KMS-11 (cell line): ENCODE results near the gene UBQLN2.

Experiments used
- H2AFZ ChIP-seq: fragments of 200-600 bp; sonication (generic); 2 replicates; pipeline ENCODE4 v1.6.1; 2016; ENCODE audit warnings: antibody characterized with exemption, mixed run types, low read depth
- H3K27ac ChIP-seq: fragments of 200-600 bp; sonication (generic); 2 replicates; pipeline ENCODE4 v1.6.1; 2016; ENCODE audit warnings: mild to moderate bottlenecking, mixed run types
- H3K27me3 ChIP-seq: fragments of 200-600 bp; sonication (generic); 2 replicates; pipeline ENCODE4 v1.6.1; 2017; ENCODE audit warnings: mild to moderate bottlenecking, low read depth, mixed run types, moderate library complexity; ENCODE audit not compliant: insufficient read depth
- H3K36me3 ChIP-seq: fragments of 200-600 bp; sonication (generic); 2 replicates; pipeline ENCODE4 v1.6.1; 2017; ENCODE audit warnings: mild to moderate bottlenecking, mixed run types; ENCODE audit not compliant: insufficient read depth
- H3K4me1 ChIP-seq: fragments of 200-600 bp; sonication (generic); 2 replicates; pipeline ENCODE4 v1.6.1; 2016; ENCODE audit warnings: mild to moderate bottlenecking, low read depth, mixed run types; ENCODE audit not compliant: poor library complexity, severe bottlenecking
- H3K4me2 ChIP-seq: fragments of 200-600 bp; sonication (generic); 2 replicates; pipeline ENCODE4 v1.7.0; 2016; ENCODE audit warnings: mild to moderate bottlenecking, mixed run types
- H3K4me3 ChIP-seq: fragments of 200-600 bp; sonication (generic); IDR thresholded peaks from 2 replicates; pipeline ENCODE4 v1.6.1; 2017; ENCODE audit warnings: low read depth, low read length, mixed read lengths; ENCODE audit not compliant: insufficient read depth
- H3K79me2 ChIP-seq: fragments of 200-600 bp; sonication (generic); 2 replicates; pipeline ENCODE4 v1.6.1; 2016; ENCODE audit warnings: low read depth, mixed run types; ENCODE audit not compliant: insufficient read depth
- H3K9ac ChIP-seq: fragments of 200-600 bp; sonication (generic); 2 replicates; pipeline ENCODE4 v1.6.1; 2016; ENCODE audit warnings: mild to moderate bottlenecking, mixed run types
- H4K20me1 ChIP-seq: fragments of 200-600 bp; sonication (generic); 2 replicates; pipeline ENCODE4 v1.6.1; 2016; ENCODE audit warnings: mild to moderate bottlenecking, mixed run types; ENCODE audit not compliant: insufficient read depth
- TF ChIP-seq, protein P1 (sequence below): fragments of 200-600 bp; sonication (generic); conservative IDR thresholded peaks from 2 replicates; pipeline ENCODE4 v1.6.1; 2017; ENCODE audit warnings: low read depth, mild to moderate bottlenecking, antibody characterized with exemption, low read length, moderate library complexity, mixed read lengths

Gene UBQLN2

GRCh38 chrX:56550667-56551066 lies 12.8 kb upstream of the UBQLN2 start:
- Histone ChIP-seq H3K9ac (no peak overlapping the region), H3K4me3 (no peak overlapping the region), H3K79me2 (no peaks in the 10 kb centered on the region), H3K4me1 (no peaks in the 10 kb centered on the region), H3K36me3 (no peaks in the 10 kb centered on the region), H4K20me1 (no peaks in the 10 kb centered on the region), H3K27ac (no peak overlapping the region), H3K27me3 (no peaks in the 10 kb centered on the region), H3K4me2 (no peak overlapping the region), H2AFZ (no peak overlapping the region)
- TF ChIP-seq, protein P1, sequence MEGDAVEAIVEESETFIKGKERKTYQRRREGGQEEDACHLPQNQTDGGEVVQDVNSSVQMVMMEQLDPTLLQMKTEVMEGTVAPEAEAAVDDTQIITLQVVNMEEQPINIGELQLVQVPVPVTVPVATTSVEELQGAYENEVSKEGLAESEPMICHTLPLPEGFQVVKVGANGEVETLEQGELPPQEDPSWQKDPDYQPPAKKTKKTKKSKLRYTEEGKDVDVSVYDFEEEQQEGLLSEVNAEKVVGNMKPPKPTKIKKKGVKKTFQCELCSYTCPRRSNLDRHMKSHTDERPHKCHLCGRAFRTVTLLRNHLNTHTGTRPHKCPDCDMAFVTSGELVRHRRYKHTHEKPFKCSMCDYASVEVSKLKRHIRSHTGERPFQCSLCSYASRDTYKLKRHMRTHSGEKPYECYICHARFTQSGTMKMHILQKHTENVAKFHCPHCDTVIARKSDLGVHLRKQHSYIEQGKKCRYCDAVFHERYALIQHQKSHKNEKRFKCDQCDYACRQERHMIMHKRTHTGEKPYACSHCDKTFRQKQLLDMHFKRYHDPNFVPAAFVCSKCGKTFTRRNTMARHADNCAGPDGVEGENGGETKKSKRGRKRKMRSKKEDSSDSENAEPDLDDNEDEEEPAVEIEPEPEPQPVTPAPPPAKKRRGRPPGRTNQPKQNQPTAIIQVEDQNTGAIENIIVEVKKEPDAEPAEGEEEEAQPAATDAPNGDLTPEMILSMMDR: no peak

GRCh38 chrX:56554870-56555269 lies 8.6 kb upstream of the UBQLN2 start:
- Histone ChIP-seq H3K27ac (no peak overlapping the region), H3K36me3 (no peaks in the 10 kb centered on the region), H3K4me3 (no peak overlapping the region), H3K79me2 (no peaks in the 10 kb centered on the region), H2AFZ (no peak overlapping the region), H3K9ac (no peak overlapping the region), H3K27me3 (no peaks in the 10 kb centered on the region), H4K20me1 (no peaks in the 10 kb centered on the region), H3K4me2 (no peak overlapping the region), H3K4me1 (no peaks in the 10 kb centered on the region)
- TF ChIP-seq, protein P1: no peak

- Histone ChIP-seq H3K27me3 (no peaks in the 10 kb centered on the region), H3K79me2 (no peaks in the 10 kb centered on the region), H2AFZ (no peak overlapping the region), H3K9ac (no peak overlapping the region), H4K20me1 (no peaks in the 10 kb centered on the region), H3K27ac (no peak overlapping the region), H3K4me3 (no peak overlapping the region), H3K36me3 (no peaks in the 10 kb centered on the region), H3K4me2 (no peak overlapping the region), H3K4me1 (peaks cover 6% of the 10 kb centered on the region)
- TF ChIP-seq, protein P1: no peak
These were observed 6.0 kb upstream of the UBQLN2 start for GRCh38 chrX:56557376-56557929.

DNA sequence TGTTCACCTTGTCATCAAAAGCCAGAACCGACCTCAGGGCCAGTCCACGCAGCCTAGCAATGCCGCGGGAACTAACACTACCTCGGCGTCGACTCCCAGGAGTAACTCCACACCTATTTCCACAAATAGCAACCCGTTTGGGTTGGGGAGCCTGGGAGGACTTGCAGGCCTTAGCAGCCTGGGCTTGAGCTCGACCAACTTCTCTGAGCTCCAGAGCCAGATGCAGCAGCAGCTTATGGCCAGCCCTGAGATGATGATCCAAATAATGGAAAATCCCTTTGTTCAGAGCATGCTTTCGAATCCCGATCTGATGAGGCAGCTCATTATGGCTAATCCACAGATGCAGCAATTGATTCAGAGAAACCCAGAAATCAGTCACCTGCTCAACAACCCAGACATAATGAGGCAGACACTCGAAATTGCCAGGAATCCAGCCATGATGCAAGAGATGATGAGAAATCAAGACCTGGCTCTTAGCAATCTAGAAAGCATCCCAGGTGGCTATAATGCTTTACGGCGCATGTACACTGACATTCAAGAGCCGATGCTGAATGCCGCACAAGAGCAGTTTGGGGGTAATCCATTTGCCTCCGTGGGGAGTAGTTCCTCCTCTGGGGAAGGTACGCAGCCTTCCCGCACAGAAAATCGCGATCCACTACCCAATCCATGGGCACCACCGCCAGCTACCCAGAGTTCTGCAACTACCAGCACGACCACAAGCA lies 898 bp downstream of the UBQLN2 start:
- no peaks in the 10 kb centered on the region for H3K27me3 ChIP-seq
- no peak overlapping the region for H3K4me3 ChIP-seq
- peak overlapping the region; percentile 98 for H3K9ac ChIP-seq
- H4K20me1 ChIP-seq: peaks cover 4% of the 10 kb centered on the region; the same call in 1 of the 2 replicates
- H3K36me3 ChIP-seq: no peaks in the 10 kb centered on the region; the same call in 1 of the 2 replicates
- H3K79me2 ChIP-seq: peaks cover 58% of the 10 kb centered on the region
- peak overlapping the region; percentile 97 for H3K27ac ChIP-seq
- H2AFZ ChIP-seq: peak overlapping the region; percentile 50
- peak overlapping the region; percentile 92 for H3K4me2 ChIP-seq
- TF ChIP-seq, protein P1: no peak
- peaks cover 34% of the 10 kb centered on the region for H3K4me1 ChIP-seq
